Tibial artery (tissue), 4 donors: ENCODE measurements around the gene KYNU.

Source experiments
- DNase-seq, 2 donors: peaks; one replicate each; pipeline ENCODE4 v3.0.0-alpha.2; 2019
- H3K27ac ChIP-seq, 2 donors: fragments of 200-600 bp; sonication (generic) in 1 of 2; 1 replicate in 1 of 2; 2 replicates in 1 of 2; pipeline ENCODE4 v1.5.1; 2018 to 2019; ENCODE audit warnings: mild to moderate bottlenecking in 1 of 2
- H3K27me3 ChIP-seq, 2 donors: fragments of 200-600 bp; sonication (generic) in 1 of 2; one replicate each; pipeline versions ENCODE4 v1.5.1 to v1.6.0; 2016 to 2019
- H3K36me3 ChIP-seq, 3 donors: fragments of 200-600 bp; sonication (generic) in 2 of 3; one replicate each; pipeline ENCODE4 v1.5.1; 2016 to 2019; ENCODE audit warnings: mild to moderate bottlenecking in 2 of 3
- H3K4me1 ChIP-seq, 4 donors: fragments of 200-600 bp; sonication (generic) in 2 of 4; 1 replicate in 3 of 4; 2 replicates in 1 of 4; pipeline ENCODE4 v1.5.1; 2016 to 2019
- H3K4me3 ChIP-seq, 2 donors: fragments of 200-600 bp; sonication (generic) in 1 of 2; 1 replicate in 1 of 2; 2 replicates in 1 of 2; pipeline ENCODE4 v1.5.1; 2018 to 2019; ENCODE audit warnings: mild to moderate bottlenecking in 2 of 2
- H3K9me3 ChIP-seq, 3 donors: fragments of 200-600 bp; sonication (generic) in 1 of 3; one replicate each; pipeline ENCODE4 v1.5.1; 2016 to 2019
- CTCF ChIP-seq, 2 experiments: fragments of 200-600 bp in 1 of 2; fragments of 450-650 bp in 1 of 2; IDR thresholded peaks; one replicate each; pipeline ENCODE4 v1.5.1; 2017 to 2019; ENCODE audit warnings: antibody characterized with exemption in 2 of 2, mild to moderate bottlenecking in 1 of 2, moderate library complexity in 1 of 2
- intact Hi-C: fragments of 100-400 bp; cut with DNase I; formaldehyde crosslinking; loops from one replicate; pipeline ENCODE4 v1.15.0; 2023; ENCODE audit warnings: low total_unique reads

KYNU gene

GRCh38 chr2:142848023-142848606 lies 29.3 kb upstream of the KYNU start:
- no peak for TF ChIP-seq CTCF (IDR thresholded peaks at IDR 0.05)
- H3K27me3 ChIP-seq: no peaks in the 10 kb centered on the region
- DNase-seq: no peak
- intact Hi-C loops: no loop called here
- no peak overlapping the region for H3K4me3 ChIP-seq
- no peaks in the 10 kb centered on the region for H3K4me1 ChIP-seq
- H3K9me3 ChIP-seq: no peaks in the 10 kb centered on the region
- no peak overlapping the region for H3K27ac ChIP-seq
- H3K36me3 ChIP-seq: no peaks in the 10 kb centered on the region

GRCh38 chr2:142849820-142850219 lies 27.6 kb upstream of the KYNU start:
- no peak overlapping the region for H3K27ac ChIP-seq
- no peak for TF ChIP-seq CTCF (IDR thresholded peaks at IDR 0.05)
- no peaks in the 10 kb centered on the region for H3K4me1 ChIP-seq
- H3K9me3 ChIP-seq: no peaks in the 10 kb centered on the region
- H3K27me3 ChIP-seq: no peaks in the 10 kb centered on the region
- no peak for DNase-seq
- no peaks in the 10 kb centered on the region for H3K36me3 ChIP-seq
- intact Hi-C loops: no loop called here
- H3K4me3 ChIP-seq: no peak overlapping the region

GRCh38 chr2:142853912-142854311 lies 23.6 kb upstream of the KYNU start:
- Histone ChIP-seq H3K27ac (no peak overlapping the region), H3K9me3 (no peaks in the 10 kb centered on the region), H3K4me1 (no peaks in the 10 kb centered on the region), H3K4me3 (no peak overlapping the region), H3K27me3 (no peaks in the 10 kb centered on the region), H3K36me3 (no peaks in the 10 kb centered on the region)
- no peak for DNase-seq
- intact Hi-C loops: no loop called here
- TF ChIP-seq CTCF (IDR thresholded peaks at IDR 0.05): no peak

- no peak for DNase-seq
- H3K27ac ChIP-seq: no peak overlapping the region
- intact Hi-C loops: no loop called here
Observed at GRCh38 chr2:142857256-142858164, 20.0 kb upstream of the KYNU start.

GRCh38 chr2:142858961-142859360 lies 18.5 kb upstream of the KYNU start:
- Histone ChIP-seq H3K27me3 (no peaks in the 10 kb centered on the region), H3K9me3 (no peaks in the 10 kb centered on the region), H3K27ac (no peak overlapping the region), H3K4me3 (no peak overlapping the region), H3K4me1 (peaks cover 0 to 8% (median 0%) of the 10 kb centered on the region in 4 donors), H3K36me3 (no peaks in the 10 kb centered on the region)
- TF ChIP-seq CTCF (IDR thresholded peaks at IDR 0.05): no peak
- intact Hi-C loops: no loop called here
- DNase-seq: no peak

More at GRCh38 chr2:142857256-142858164, 20.0 kb upstream of the KYNU start:
- Histone ChIP-seq H3K9me3 (no peaks in the 10 kb centered on the region), H3K4me3 (no peak overlapping the region), H3K27me3 (no peaks in the 10 kb centered on the region), H3K36me3 (no peaks in the 10 kb centered on the region), H3K4me1 (peaks cover 0 to 8% (median 0%) of the 10 kb centered on the region in 4 donors)
- TF ChIP-seq CTCF (IDR thresholded peaks at IDR 0.05): no peak
